ENCODE measurements around the gene HS3ST3A1.
"Not testable (repeated sequence)": the region's sequence is repeated elsewhere in the genome, so short reads cannot be mapped to it uniquely, and the experiment has no call there.

The HS3ST3A1 gene

DNA sequence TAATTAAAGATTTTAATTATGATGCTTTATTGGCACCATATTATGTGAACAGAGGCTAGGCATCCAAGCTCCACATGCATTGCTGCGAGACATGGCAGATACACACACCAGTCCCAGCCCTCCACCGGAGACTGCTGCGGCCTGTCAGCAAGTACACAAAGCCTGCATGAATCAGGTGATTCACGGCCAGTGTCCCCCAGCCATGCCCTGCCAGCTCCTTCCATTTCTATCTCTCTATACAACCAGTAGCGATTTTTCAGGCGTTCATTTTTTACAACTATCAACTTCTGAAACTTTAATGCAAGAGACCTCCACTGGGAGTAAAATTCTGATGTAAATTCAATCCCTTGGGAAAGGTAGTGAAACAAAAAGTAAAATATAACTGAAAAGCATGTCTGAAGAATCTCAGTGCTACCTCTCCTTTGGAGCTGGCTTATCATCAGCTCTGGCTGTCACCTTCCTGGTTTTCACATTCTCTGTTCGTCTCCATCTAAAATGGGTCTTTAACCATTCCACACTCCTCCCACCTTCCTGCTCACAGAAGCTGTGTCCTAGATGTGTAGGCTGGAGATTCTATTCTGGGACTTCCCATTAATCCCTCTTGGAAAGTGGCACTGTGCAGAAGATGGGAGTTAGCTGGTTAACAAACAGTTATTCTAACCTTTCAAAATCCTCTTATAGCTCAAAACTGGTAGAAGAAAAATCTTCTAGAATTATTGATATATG, 32.2 kb downstream of the HS3ST3A1 start:
- DNase-seq = no peak

DNA sequence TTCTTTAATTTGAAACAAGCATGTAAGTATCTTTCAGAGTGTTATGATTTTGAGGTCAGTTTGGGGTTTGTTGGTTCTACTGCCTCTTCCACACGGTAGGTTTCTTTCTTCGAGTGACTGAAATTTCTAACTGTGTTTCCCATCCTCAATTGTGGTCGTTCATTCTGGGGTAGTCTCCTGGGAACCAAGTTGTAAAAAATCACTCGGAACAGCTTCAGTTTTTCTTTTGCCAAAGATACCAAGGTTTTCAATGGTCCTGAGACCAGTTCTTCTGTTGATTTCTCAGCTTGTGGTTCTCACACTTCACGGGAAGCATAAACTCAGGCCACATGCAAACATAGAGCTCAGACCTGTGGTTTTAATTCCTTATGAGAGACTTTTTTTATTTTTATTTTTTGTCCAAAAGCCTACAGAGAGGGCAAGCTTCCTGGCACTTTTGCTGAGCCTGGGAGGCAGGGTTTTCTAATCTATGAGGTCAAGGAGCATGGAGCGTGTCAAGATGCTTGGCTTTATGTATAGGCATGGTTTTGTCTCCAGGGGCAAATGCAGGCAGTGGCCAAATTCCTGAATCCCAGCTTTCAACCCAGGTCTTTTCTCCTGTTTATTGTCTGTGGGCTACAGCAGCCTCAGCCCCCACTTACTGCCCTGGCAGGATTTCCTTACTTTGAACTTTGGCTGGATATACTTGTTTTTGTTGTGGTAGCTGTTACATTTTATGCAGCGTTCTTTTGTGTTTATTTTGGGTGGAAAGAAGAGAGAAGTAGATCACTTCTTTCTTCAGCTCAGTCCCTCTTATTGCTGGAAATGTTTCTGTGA, 32.9 kb downstream of the HS3ST3A1 start:
- DNase-seq = no peak

DNA sequence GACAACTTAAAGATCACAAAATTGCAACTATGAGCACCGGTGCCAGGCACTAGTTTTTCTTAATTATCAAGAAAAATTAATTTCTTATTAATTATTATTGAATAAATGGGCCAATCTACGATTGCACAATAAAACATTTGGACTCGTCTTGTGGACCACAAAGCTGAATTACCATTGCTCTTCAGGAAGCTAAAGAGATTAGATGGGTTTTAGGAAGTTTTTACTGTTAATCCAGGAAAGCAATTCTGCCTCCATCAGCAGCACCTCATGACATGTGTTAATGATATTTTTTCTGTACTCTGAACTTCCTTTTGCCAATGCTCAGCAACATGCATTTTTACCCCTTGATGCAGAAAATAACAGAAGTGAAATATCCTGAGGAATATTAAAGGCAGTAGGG, 37.9 kb downstream of the HS3ST3A1 start:
- no peak for DNase-seq

DNA sequence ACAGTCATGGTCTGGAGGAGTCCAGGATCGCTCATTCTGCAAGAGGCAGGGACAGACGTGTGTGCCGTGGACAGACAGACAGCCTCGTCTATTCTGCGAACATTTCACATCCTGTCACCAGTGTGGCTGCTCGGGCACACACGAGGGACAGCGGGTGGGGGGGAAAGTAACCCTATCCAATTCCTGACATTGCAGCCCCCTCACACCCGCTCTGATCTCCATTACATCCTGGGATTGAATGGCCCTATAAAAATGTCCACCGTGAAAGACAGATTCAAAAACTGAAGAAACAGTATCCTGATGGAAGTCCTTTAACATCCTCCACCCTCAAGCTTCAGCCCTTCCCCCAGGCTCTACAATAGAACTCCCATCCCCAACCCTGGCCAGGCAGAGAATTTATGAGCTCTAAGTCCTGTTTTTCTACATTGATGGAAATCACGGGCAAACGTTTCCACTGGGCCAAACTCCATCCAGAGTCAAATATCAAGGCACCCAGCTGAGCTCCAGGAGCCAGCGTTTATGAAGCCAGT, 39.4 kb downstream of the HS3ST3A1 start:
- no peak for DNase-seq

DNA sequence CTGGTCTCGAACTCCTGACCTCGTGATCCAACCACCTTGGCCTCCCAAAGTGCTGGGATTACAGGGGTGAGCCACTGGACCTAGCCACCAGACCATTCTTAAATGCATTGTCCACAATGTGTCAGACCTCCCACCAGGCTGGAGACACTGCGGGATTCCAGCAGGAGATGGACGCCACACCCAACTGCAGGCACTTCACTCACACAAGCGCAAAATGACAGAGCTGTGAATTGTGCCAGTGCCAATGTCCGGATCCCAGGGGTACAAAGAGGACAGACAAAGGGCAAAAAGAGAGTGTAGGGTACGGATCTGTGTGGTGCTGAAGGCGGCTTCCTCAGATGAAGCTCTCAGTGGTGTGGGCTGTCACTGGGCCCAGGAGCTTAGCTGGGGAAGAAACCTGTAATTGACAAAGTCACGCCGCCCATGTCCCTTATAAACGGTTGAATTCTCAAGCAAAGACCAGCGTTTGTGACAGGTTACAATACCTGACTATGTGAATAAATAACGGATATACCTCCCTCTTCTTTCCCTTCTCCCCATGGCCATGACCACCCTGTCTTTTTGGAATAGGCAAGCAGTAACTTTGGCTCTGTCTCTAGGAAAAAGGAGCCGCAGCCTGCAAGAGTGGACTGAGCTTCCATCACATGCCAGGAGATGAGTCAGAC, 40.0 kb downstream of the HS3ST3A1 start:
- no peak for DNase-seq

DNA sequence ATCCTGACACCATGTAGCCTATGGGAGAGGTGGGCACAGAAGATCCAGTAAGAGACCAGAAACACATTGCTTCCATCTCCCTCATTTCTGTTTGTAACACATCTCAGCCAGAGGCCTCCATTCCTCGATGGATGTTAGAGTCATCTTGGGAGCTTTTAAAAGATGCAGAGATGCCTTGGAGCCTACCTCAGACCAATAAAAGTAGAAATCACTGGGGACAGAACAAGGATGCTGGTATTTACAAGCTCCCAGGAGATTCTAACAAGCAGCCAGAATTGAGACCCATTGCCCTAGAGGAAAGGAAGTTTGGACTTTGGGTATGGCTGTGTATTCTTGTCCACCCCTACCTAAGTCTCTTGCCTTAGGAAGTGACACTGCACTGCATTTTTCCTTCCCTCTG, 40.8 kb downstream of the HS3ST3A1 start:
- no peak for DNase-seq

DNA sequence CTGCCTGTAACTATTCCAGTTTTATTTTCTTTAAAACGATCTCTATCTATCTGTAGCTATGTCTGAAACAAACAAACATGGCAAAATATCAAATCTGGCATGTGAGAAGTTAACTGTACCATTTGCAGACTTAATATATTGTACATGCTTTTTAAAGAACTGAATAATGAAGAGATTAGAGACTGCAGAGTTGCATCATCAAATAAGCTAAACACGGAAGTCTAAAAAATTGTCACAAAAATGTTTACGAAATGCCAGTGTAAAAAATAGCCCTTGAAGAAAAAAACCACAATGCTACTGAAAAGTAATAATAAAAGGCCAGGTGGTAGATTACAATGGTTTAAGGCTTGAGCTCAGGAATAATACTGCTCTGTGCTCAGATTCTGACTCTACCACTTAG, 43.1 kb downstream of the HS3ST3A1 start:
- no peak for DNase-seq

DNA sequence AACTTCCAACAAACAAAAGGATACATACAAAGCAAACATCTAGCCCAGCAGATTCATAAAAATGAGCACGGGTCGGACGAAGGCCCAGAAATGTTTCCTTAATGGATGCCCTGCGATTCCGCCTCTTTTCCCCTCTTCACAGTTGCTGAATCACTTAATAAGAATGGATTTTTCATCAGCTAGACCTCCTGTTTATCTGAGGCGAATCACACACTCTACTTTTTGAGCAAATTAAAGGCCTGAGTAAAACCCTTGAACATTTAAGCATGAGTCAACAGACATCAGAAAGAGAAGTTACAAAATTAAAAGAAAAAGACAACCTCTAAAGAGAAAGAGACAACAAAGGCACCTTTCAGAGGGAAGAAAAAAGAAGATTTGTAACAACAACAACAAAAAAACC, 44.7 kb downstream of the HS3ST3A1 start:
- no peak for DNase-seq

DNA sequence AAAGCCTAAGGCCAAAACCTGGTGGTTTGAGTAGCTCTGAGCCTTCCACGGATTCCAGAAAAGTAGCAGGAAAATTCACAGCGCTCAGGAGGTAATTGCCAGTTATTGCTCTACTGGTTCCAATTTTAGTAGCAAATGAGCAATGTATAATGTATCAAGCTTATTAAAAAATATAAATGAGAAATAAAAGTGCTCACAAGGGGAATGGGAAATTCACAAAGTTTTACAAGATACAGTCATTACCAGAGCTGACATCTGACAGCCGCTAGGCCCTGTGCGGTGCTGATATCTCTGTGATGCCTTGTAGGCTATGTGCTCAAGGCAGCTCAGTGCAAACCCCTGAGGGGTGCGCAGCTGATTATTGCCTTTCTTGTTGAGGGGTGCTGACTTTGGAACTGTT, 47.5 kb downstream of the HS3ST3A1 start:
- no peak for DNase-seq

DNA sequence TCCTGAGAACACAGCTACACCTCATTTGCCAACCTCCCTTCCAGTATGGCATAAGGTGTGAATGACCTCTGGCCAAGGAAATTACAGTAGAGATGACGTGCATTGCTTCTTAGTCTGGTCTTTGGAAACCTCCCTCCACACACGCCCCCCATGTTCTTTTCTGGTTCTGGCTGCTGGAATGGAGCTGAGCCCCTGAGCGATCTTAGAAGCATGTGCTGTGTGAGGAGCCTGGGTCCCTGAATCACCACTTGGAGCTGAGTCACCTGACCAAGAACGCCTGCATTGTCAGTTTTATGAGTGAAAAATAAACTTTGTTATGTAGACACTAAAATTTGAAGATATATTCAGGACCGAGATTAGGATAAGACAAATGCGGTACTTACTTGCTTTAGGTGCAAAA, 51.4 kb downstream of the HS3ST3A1 start:
- DNase-seq = no peak

DNA sequence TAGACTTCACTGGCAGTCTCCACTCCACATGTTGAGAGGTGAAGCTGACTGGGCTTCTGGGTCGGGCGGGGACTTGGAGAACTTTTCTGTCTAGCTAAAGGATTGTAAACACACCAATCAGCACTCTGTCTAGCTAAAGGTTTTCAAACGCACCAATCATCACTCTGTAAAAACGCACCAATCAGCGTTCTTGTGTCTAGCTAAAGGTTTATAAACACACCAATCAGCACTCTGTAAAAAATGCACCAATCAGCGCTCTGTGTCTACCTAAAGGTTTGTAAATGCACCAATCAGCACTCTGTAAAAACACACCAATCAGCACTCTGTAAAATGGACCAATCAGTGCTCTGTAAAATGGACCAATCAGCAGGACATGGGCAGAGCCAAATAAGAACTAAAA, 53.2 kb downstream of the HS3ST3A1 start:
- DNase-seq = not testable (repeated sequence)

DNA sequence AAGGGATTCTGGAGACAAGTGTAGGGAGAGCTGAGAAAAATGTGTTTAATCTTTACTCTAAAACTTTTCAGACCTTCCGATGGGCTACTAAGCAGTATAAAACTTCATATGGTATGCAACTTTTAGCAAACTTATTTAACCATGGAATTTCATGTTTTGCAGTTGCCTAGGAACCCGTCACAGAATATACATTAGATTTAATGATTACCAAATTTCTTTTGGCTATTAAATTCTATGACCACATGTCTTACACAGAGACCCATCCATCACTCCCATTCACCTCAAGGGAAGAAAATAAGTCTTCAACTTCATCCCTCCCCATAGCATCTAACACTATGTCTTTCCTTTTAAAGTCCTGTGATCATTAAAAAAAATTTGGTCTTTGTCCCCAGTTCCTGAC, 54.9 kb downstream of the HS3ST3A1 start:
- DNase-seq = no peak

DNA sequence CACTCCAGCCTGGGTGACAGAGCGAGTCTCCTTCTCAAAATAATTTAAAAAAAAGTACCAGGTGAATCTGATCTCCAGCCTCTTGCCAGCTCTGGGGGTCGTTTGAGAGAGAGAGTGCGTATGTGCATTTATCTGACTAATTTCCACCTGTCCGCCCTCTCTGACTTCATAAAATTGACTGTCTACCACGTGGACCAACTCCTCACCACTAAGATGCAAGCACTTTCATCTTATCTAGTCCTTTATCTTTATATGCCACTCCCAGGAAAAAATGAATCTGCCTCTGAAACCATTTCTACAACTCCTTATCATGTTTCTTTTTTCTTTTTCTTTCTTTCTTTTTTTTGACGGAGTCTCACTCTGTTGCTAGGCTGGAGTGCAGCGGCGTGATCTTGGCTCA, 55.8 kb downstream of the HS3ST3A1 start:
- no peak for DNase-seq

DNA sequence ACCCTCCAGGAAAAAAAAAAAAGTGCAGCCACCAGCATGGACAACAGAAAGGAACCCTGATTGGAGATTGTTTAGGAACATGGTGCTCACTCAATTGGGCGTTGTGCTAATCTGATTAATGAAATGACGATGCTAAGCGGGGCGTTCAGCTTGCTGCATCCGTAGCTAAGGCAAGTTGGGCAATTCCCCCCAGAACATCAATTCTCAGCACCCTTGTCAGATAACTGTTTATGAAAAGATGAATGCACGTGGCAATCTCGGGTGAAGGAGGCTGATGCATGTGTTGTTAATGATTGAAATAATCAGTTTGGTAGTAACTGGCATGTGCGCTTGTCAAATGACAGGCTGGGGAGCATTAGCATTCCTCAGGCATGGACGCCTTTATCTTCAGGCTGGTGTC, 57.0 kb downstream of the HS3ST3A1 start:
- DNase-seq = no peak

DNA sequence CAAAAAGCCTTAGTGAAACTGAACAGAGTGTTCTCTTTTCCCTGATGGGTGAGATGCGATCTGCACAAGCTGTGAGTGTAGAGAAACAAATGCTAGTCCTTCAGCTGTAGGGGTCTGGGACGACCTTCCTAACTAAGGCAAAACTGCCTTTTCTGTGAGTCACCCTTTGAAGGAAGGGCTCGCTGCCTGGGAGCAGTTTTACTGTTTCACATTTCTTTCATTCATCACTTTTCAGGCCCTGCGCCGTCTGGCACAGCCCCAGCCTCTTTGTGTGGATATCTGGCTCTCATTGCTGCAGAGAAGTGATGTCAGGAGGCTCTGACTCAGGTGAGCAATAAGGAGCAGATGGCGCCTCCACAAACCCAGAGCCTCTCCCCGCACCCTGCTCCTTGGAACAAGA, 57.4 kb downstream of the HS3ST3A1 start:
- DNase-seq = no peak

DNA sequence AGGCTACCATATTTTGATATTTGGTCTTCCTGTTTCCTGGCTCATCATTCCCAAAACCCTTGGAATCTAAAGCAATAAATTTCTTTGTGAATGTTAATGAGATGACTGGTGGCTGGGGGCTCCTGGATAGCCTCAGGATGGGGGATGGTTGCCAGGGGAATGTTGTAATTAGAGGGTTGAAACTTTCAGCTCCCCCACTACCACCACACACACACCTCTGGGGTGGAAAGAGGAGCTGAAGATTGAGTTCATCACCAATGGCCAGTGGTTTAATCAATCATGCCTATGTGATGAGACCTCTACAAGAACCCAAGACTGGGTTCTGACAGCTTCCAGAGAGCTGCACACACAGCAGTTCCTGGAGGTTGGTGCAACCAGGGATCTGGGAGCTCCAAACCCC, 59.1 kb downstream of the HS3ST3A1 start:
- DNase-seq = no peak

DNA sequence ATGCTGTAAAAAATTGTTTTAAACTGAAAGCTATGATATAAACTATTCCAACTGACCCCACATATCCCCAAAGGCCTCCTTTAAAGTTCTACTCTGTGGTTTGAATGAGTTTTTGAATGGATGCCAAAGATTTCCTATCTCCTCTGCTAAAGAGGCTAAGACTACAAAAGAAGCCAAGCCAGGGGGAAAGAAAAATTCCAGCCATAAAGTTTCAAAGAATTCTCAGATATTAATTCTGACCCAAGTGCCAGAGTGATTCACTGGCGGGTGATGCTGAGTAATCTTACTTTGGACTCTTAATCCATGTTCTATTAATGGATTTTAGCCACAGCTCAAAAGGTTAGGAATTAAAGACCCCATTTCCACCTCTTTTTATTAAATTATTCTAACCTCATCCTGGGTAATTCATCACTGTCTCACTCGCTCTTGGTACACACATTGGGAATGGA, 60.7 kb downstream of the HS3ST3A1 start:
- no peak for DNase-seq

DNA sequence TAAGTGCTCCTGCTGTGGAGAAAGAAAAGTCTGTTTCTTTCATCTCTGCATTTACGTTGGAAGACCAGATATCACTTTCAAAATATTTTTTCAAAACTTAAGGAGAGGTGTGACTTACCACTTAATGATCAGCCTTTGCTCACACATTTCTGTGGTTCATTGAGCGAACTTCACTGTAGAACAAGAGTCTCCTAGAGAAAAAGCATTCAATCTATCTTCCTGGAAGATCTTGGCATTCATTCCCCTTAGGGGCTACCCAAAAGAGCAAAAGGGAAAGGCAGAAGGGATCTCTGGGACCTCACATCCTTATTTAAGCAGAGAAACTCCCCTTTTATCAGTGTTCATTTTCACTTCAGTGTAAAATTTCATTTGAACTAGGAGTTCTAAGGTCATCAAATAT, 61.2 kb downstream of the HS3ST3A1 start:
- no peak for DNase-seq

DNA sequence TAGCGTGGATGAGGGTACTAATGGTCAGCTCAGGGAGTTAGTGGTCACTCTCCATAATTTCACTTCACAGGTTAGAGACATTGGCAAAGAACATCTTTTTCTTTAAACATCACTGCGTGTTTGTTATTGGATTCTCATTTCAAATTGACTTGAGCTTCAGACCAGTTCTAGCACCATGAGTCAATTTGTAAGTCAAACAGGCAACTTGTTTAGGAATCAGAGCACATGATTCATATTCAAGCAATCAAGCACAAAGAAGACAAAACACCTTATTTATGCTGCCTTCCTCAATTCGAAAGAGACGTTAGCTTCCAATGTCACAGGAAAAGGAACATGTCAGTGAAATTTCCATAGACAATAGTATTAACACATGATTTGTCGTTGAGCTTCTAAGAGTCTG, 62.3 kb downstream of the HS3ST3A1 start:
- no peak for DNase-seq

DNA sequence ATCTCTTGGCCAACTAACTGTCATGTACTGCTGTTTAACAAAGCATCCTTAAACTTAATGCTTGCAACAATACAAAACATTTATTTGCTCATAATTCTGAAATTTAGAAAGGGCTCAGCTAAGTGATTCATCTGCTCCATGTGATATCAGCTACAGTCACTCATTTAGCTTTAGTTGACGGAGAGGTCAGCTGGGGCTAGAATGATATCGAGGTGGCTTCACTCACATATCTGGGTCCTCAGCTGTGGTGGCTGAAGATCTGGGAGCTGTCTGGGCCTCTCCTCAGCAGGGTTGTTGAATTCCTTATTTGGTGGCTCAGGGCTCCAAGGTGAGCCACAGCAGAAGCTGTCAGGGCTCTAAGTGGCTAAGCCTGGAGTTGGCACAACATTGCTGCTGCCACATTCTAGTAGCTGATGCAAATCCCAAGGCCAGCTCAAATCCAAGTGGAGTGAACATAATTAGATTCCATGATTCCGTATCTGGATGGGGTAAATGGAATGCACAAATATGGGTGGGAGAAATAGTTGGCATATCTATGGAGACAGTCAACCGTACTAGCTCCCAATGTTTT, 62.8 kb downstream of the HS3ST3A1 start:
- DNase-seq = no peak

DNA sequence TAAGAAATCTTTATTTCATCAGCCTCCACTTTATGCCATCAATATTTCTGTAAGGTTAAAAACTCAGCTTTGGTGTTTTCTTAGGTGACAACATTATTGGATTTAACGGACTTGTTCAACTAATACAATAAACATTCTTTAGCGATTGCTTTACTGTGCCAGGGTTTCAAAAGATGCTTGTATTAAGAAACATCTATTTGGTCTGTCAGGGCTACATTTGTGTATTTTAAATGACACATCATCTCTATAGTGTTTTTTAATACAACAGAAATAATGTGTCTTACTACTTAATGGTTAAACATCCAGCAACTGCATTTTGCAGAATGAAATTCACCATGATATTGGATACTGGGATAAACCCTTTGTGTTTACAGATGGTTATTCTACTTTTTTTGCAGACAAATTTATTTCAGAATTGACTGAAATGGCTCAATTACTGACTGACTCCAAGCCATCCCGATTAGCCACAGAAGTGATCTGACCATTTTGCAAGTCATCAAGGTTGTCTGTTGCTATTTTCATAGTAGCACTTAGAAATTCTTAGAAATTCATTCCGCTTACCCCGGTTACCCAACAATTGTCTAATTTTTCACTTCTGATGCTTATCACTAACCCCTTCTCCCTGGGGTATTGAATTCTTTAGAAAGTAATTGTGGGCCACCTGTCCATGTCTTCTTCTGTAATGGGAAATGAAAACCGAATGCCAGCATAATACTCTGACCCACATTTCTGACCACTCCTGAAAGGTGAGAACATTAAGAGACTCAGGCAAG, 63.7 kb downstream of the HS3ST3A1 start:
- no peak for DNase-seq

DNA sequence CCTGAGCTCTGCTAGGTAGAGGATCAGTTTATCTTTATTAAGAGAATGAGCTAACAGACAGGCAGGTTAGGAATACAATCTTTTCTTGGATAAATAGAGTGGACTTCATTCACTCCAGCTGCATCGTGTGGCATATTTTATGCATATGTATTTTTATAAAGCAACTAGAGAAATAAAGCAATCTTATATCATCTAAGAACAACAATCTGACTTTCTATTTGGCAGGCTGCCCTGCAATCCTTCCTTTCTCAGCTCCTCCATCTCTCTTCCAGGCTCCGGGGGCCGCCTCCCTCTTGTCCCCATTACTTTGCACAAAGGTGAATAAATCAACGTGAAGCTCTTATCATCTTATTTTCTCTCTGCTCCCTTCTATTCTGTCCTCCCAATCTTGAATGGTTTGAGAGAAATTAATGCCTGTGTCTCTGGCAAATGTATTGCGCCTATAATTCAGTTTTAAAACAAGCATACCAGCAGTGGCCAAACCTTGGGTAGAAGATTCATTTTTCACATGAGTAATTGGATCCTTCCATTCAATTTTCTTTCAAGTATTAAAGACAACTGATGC, 64.5 kb downstream of the HS3ST3A1 start:
- no peak for DNase-seq
